Activated CD4-positive, alpha-beta T cell treated with anti-CD3 and anti-CD28 coated beads, Interleukin-2, amount 10 ng/mL, durations not matched to agents 7 days and 5 days (primary cell): ENCODE results near the gene USP2. TPM values are rescaled to one million over a fixed set of nuclear protein-coding genes. Genes with fewer than 3 reads are reported as not detected.

Experiments
- CTCF ChIA-PET: fragments of 350-600 bp; sonication (Branson Sonifier 250); formaldehyde crosslinking; loops from one replicate; lab custom pipeline; 2021; ENCODE audit warnings: antibody characterized with exemption; lab: Charles Lee
- POLR2A ChIA-PET: fragments of 350-600 bp; sonication (Branson Sonifier 250); formaldehyde crosslinking; loops from one replicate; lab custom pipeline; 2021; ENCODE audit warnings: antibody characterized with exemption; lab: Charles Lee
- DNase-seq: peaks from one replicate; pipeline ENCODE4 v3.0.0-alpha.2; 2020
- H3K27ac Mint-ChIP-seq: one replicate; pipeline ENCODE4 v1.8.0; 2021; ENCODE audit warnings: mild to moderate bottlenecking, moderate library complexity, mixed read lengths
- H3K27me3 Mint-ChIP-seq: one replicate; pipeline ENCODE4 v1.8.0; 2021; ENCODE audit warnings: mixed read lengths
- H3K36me3 Mint-ChIP-seq: one replicate; pipeline ENCODE4 v1.8.0; 2021; ENCODE audit warnings: low read depth, mixed read lengths
- H3K4me1 Mint-ChIP-seq: one replicate; pipeline ENCODE4 v1.8.0; 2021; ENCODE audit warnings: mixed read lengths
- H3K4me3 Mint-ChIP-seq: one replicate; pipeline ENCODE4 v1.8.0; 2021; ENCODE audit warnings: mild to moderate bottlenecking, moderate library complexity, mixed read lengths
- H3K9me3 Mint-ChIP-seq: one replicate; pipeline ENCODE4 v1.8.0; 2021; ENCODE audit warnings: mixed read lengths
- total RNA-seq, 2 experiments: library from RNA; stranded (reverse); gene quantifications; one replicate each; pipeline ENCODE4 v1.2.3, GENCODE V29; 2021

Gene USP2
- total RNA-seq, 2 experiments from 2014 or later = 0.17 to 0.22 TPM

GRCh38 chr11:119363851-119364590 lies 17.5 kb downstream of the USP2 start:
- POLR2A ChIA-PET = no interaction called here
- peaks cover 37% of the 10 kb centered on the region for H3K27me3 Mint-ChIP-seq
- peaks cover 13% of the 10 kb centered on the region for H3K4me1 Mint-ChIP-seq
- H3K9me3 Mint-ChIP-seq = no peaks in the 10 kb centered on the region
- CTCF ChIA-PET = interaction anchor here (0.9 to 1.8 kb wide), 7 partner anchors 8 to 111 kb away, joined by 3 to 14 read pairs (median 4); no protein-coding TSS in a partner anchor
- DNase-seq = peak; percentile 45
- peaks cover 2% of the 10 kb centered on the region for H3K36me3 Mint-ChIP-seq
- H3K4me3 Mint-ChIP-seq = peak overlapping the region; percentile 66
- no peak overlapping the region for H3K27ac Mint-ChIP-seq

- no peak overlapping the region for H3K4me3 Mint-ChIP-seq
- ChIA-PET POLR2A (interaction anchor here (0.6 kb wide), 2 partner anchors 838 to 1238 kb away, joined by 3 read pairs; no protein-coding TSS in a partner anchor), CTCF (interaction anchor here (0.9 to 1.8 kb wide), 2 partner anchors 17 to 112 kb away, joined by 3 to 4 read pairs; no protein-coding TSS in a partner anchor)
- no peak for DNase-seq
- no peaks in the 10 kb centered on the region for H3K9me3 Mint-ChIP-seq
- peaks cover 2% of the 10 kb centered on the region for H3K36me3 Mint-ChIP-seq
- H3K27ac Mint-ChIP-seq = no peak overlapping the region
- peaks cover 13% of the 10 kb centered on the region for H3K4me1 Mint-ChIP-seq
- H3K27me3 Mint-ChIP-seq = peaks cover 39% of the 10 kb centered on the region
Observed at GRCh38 chr11:119363081-119363850, 18.2 kb downstream of the USP2 start.

DNA sequence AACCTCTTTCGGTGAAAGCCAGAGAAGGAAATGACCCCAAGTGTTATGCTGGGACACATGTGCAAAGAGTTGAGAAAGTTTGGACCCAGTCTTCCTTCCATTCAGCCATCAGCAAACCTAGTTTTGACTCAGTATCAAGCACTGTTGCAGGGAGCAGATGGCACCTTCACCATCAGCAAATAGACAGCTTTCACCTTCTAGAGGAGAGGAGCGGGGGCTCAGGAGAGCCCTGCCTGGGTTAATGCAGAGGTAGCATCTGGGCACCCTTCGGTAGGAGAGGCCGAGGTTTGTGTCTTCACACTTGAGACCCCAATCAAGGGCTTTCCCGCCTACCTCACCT lies 18.8 kb downstream of the USP2 start:
- ChIA-PET POLR2A (interaction anchor here (0.6 kb wide), 2 partner anchors 838 to 1239 kb away, joined by 3 read pairs; no protein-coding TSS in a partner anchor), CTCF (interaction anchor here (1.2 to 2.2 kb wide), 2 partner anchors 19 to 24 kb away, joined by 3 to 13 read pairs; partner anchors contain the start of gene USP2)
- Mint-ChIP-seq H3K4me3 (no peak overlapping the region), H3K4me1 (peaks cover 13% of the 10 kb centered on the region), H3K36me3 (peaks cover 2% of the 10 kb centered on the region), H3K27me3 (peaks cover 39% of the 10 kb centered on the region), H3K9me3 (no peaks in the 10 kb centered on the region), H3K27ac (no peak overlapping the region)
- no peak for DNase-seq

GRCh38 chr11:119361941-119362725 lies 19.4 kb downstream of the USP2 start:
- no peak for DNase-seq
- no peak overlapping the region for H3K4me3 Mint-ChIP-seq
- peaks cover 2% of the 10 kb centered on the region for H3K36me3 Mint-ChIP-seq
- POLR2A ChIA-PET = interaction anchor here (0.6 kb wide), 2 partner anchors 90 to 837 kb away, joined by 3 read pairs; no protein-coding TSS in a partner anchor
- H3K4me1 Mint-ChIP-seq = peaks cover 15% of the 10 kb centered on the region
- peaks cover 41% of the 10 kb centered on the region for H3K27me3 Mint-ChIP-seq
- no peaks in the 10 kb centered on the region for H3K9me3 Mint-ChIP-seq
- no peak overlapping the region for H3K27ac Mint-ChIP-seq
- CTCF ChIA-PET = interaction anchor here (1.2 to 2.2 kb wide), 5 partner anchors 8 to 1555 kb away, joined by 3 to 13 read pairs (median 3); partner anchors contain the start of gene USP2

DNA sequence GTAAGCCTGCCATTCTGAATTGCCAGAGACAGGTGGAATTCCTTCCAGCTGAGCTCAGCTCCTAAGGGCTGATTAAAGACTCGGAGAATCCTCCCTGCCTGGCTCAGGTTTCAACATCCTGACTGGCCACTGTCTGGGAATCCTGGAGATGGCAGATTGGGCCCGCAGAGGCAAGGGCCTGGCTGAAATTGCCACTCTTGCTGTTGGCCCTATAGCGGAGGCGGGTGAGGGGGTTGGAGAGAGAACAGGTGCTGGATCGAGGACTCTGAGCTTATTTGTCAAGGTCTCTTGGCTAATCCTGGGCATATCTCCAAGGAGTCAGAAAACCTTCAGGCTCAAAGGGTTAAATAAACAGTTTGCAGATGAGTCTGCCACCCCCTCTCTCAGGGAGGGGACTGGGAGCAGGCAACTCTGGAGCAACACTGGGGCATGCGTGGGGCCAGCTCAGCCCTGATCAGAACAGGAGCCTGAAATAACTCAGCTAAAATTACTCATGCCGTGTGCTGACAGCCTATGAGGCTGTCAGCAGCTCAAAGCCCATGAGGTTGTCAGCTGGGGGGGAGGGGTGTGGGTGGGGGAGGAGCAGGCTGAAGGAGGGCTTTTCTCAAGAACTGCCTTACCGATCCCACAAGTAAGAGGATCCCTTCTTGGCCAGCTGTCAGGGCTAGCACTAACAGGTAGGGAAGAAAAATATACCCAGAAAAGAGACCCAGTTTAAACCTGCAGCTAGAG lies 20.3 kb downstream of the USP2 start:
- H3K27me3 Mint-ChIP-seq = peaks cover 32% of the 10 kb centered on the region
- ChIA-PET POLR2A (interaction anchor here (0.6 kb wide), 2 partner anchors 89 to 145 kb away, joined by 3 to 6 read pairs; no protein-coding TSS in a partner anchor), CTCF (interaction anchor here (0.8 to 2.2 kb wide), 7 partner anchors 9 to 1554 kb away, joined by 3 to 13 read pairs (median 3); partner anchors contain the start of gene USP2)
- H3K4me3 Mint-ChIP-seq = no peak overlapping the region
- DNase-seq = no peak
- peaks cover 18% of the 10 kb centered on the region for H3K4me1 Mint-ChIP-seq
- no peaks in the 10 kb centered on the region for H3K9me3 Mint-ChIP-seq
- H3K27ac Mint-ChIP-seq = no peak overlapping the region
- H3K36me3 Mint-ChIP-seq = peaks cover 2% of the 10 kb centered on the region

DNA sequence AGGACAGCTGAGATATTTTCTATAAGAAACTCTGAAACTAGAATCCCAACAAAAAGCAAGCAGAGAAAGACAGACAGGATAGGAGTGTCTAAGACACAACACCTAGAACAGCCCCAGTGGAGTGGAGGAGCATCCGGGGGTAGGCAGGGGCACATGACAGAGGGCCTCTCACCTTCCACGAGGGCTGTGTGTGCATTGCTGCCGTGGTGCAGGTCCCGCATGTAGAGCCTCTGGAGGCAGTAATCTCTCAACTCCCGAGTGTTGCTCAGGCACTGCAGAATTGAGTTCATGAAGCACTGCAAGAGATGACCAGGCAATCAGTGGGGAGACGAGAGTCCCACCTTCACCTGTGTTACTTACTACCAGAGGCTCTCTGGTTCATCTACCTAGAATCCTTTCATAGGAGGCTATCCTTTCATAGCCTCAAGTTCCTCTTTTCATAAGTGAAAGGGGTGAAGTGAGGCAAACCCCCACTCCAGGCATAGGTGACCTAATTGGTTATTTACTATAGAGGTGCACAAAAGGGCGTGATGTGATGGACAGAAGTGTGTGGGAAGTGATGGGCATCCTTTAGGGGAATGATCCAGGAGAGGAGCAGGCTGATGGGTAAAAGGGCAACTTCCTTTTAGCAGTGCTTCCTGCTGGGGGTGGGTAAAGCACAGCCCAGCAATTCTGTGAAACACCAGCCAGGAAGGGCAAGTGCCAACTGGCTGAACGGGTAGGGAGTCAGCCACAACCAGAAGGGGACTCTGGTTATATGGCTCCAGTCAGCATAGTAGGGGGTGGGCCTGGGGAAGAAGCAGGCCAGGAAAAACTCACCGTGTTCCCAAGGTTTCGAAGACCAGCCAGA lies 21.9 kb downstream of the USP2 start:
- no peak overlapping the region for H3K27ac Mint-ChIP-seq
- peaks cover 19% of the 10 kb centered on the region for H3K4me1 Mint-ChIP-seq
- peaks cover 2% of the 10 kb centered on the region for H3K36me3 Mint-ChIP-seq
- no peak for DNase-seq
- H3K27me3 Mint-ChIP-seq = peaks cover 31% of the 10 kb centered on the region
- no peak overlapping the region for H3K4me3 Mint-ChIP-seq
- H3K9me3 Mint-ChIP-seq = no peaks in the 10 kb centered on the region
- ChIA-PET POLR2A (no interaction called here), CTCF (interaction anchor here (1.7 to 5.1 kb wide), 3 partner anchors 12 to 22 kb away, joined by 5 to 99 read pairs (median 50); partner anchors contain the start of gene MFRP)

- Mint-ChIP-seq H3K9me3 (no peaks in the 10 kb centered on the region), H3K4me3 (peak overlapping the region; percentile 39), H3K27ac (no peak overlapping the region), H3K4me1 (peaks cover 16% of the 10 kb centered on the region), H3K36me3 (no peaks in the 10 kb centered on the region), H3K27me3 (peaks cover 29% of the 10 kb centered on the region)
- DNase-seq = no peak
- CTCF ChIA-PET = interaction anchor here (0.6 to 5.1 kb wide), 23 partner anchors 8 to 370 kb away, joined by 3 to 99 read pairs (median 6); partner anchors contain the start of genes C1QTNF5, MFRP and USP2
- POLR2A ChIA-PET = interaction anchor here (0.6 kb wide), 1 partner anchor 330 kb away, joined by 3 read pairs; no protein-coding TSS in a partner anchor
Observed at GRCh38 chr11:119357074-119357473, 24.4 kb downstream of the USP2 start.

GRCh38 chr11:119356349-119357031 lies 25.0 kb downstream of the USP2 start:
- ChIA-PET POLR2A (interaction anchor here (0.6 kb wide), 1 partner anchor 330 kb away, joined by 3 read pairs; no protein-coding TSS in a partner anchor), CTCF (interaction anchor here (0.6 to 5.1 kb wide), 36 partner anchors 8 to 901 kb away, joined by 3 to 99 read pairs (median 4); partner anchors contain the start of genes C1QTNF5, MFRP and USP2)

GRCh38 chr11:119355091-119355843 lies 26.2 kb downstream of the USP2 start:
- DNase-seq = no peak
- Mint-ChIP-seq H3K4me1 (peaks cover 23% of the 10 kb centered on the region), H3K27me3 (peaks cover 39% of the 10 kb centered on the region), H3K4me3 (peak overlapping the region; percentile 10), H3K27ac (no peak overlapping the region), H3K9me3 (no peaks in the 10 kb centered on the region), H3K36me3 (no peaks in the 10 kb centered on the region)
- CTCF ChIA-PET = interaction anchor here (0.7 to 5.1 kb wide), 13 partner anchors 9 to 204 kb away, joined by 3 to 99 read pairs (median 11); partner anchors contain the start of genes MFRP and USP2
- POLR2A ChIA-PET = no interaction called here

More at GRCh38 chr11:119356349-119357031, 25.0 kb downstream of the USP2 start:
- Mint-ChIP-seq H3K9me3 (no peaks in the 10 kb centered on the region), H3K36me3 (no peaks in the 10 kb centered on the region), H3K4me3 (peak overlapping the region; percentile 76), H3K27ac (peak overlapping the region; percentile 7), H3K4me1 (peaks cover 16% of the 10 kb centered on the region), H3K27me3 (peaks cover 32% of the 10 kb centered on the region)
- peak; percentile 74 for DNase-seq
